ENCODE data around the gene CDH11.

DNA sequence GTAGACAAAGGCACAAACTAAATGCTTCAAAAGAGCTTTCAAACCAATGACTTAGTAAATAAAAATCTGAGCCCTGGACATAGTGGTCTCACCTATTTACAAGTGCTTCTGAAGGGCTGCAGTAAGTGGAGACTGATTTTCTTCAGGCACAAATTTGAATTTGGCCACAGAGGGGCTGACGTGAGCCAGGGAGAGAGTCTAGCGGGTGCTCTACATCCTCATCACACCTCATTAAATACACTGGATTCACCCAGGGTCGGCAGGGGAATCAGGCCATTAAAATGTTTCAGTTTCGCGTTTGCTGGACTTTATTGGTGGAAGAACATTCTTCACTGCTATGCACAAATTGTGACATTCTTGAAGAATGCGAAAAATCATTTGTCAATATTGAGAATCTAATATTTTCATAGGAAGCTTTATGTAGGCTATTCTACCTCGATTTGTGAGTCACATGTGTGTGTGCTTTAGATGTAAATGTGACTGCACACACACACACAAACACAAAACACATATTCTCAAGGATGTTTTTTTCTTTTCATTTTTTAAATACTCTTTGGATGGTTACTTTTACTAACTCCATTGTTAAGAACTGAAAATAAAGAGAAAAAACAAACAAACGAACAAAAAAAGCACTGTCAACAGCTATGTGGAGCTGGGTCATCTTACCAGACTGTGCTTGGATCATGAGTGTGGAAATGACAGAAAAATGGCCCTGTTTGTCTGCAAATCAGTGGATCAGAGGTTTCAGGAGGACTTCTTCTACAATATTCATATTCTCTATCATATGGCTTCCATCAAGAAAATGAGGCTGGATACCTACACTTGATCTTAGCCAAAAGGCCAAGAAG lies 58.9 kb downstream of the CDH11 start:
- TF ChIP-seq, protein P1, sequence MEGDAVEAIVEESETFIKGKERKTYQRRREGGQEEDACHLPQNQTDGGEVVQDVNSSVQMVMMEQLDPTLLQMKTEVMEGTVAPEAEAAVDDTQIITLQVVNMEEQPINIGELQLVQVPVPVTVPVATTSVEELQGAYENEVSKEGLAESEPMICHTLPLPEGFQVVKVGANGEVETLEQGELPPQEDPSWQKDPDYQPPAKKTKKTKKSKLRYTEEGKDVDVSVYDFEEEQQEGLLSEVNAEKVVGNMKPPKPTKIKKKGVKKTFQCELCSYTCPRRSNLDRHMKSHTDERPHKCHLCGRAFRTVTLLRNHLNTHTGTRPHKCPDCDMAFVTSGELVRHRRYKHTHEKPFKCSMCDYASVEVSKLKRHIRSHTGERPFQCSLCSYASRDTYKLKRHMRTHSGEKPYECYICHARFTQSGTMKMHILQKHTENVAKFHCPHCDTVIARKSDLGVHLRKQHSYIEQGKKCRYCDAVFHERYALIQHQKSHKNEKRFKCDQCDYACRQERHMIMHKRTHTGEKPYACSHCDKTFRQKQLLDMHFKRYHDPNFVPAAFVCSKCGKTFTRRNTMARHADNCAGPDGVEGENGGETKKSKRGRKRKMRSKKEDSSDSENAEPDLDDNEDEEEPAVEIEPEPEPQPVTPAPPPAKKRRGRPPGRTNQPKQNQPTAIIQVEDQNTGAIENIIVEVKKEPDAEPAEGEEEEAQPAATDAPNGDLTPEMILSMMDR (IDR thresholded peaks at IDR 0.05; ENCODE audit: low read length), result no peak
- no peak for TF ChIP-seq EZH2phosphoT487 (IDR thresholded peaks at IDR 0.05; ENCODE audit: low read length)
